GM12878 (cell line): ENCODE results near the gene AKR1B15. TPM values are rescaled to one million over a fixed set of nuclear protein-coding genes. Genes with fewer than 3 reads are reported as not detected.

ENCODE experiments used
- ATAC-seq: fragments of 200-7000 bp; cut with Tn5 transposase; 3 replicates; pipeline ENCODE4 v1.9.1; 2020; ENCODE audit warnings: mild to moderate bottlenecking, moderate library complexity
- BruUV-seq: library from RNA; stranded (reverse); fragments of 400-500 nt; replicated peaks from 2 replicates; lab custom pipeline; 2021; lab: Mats Ljungman, UMichigan
- CTCF ChIA-PET: fragments of 300-600 bp; sonication (Branson Sonifier 250); formaldehyde crosslinking; extraction: SDS; loops from one replicate; lab custom pipeline; 2021; ENCODE audit warnings: inconsistent platforms; lab: Yijun Ruan, JAX
- POLR2A ChIA-PET: fragments of 350-600 bp; formaldehyde crosslinking; extraction: SDS; loops from one replicate; lab custom pipeline; 2021; ENCODE audit warnings: inconsistent platforms; lab: Charles Lee
- RAD21 ChIA-PET: fragments of 300-600 bp; sonication (Branson Sonifier 250); formaldehyde crosslinking; loops from one replicate; lab custom pipeline; 2023; ENCODE audit warnings: antibody characterized with exemption; ENCODE audit not compliant: unreplicated experiment; lab: Charles Lee
- SMC1A ChIA-PET: fragments of 300-600 bp; sonication (Branson Sonifier 250); formaldehyde crosslinking; loops from one replicate; lab custom pipeline; 2023; ENCODE audit not compliant: unreplicated experiment, uncharacterized antibody; lab: Charles Lee
- DNase-seq: peaks from one replicate; pipeline ENCODE4 v3.0.0-alpha.2; 2011; ENCODE audit warnings: low read depth, low spot score
- FAIRE-seq: peaks from 3 replicates; lab custom pipeline; 2011; peaks lifted over from hg19 to GRCh38; lab: Jason Lieb, UNC
- H2AFZ ChIP-seq: 2 replicates; pipeline ENCODE4 v1.6.0; 2011; ENCODE audit warnings: low read depth, low read length, control low read depth; ENCODE audit not compliant: control insufficient read depth
- H3K27ac ChIP-seq: 2 replicates; pipeline ENCODE4 v1.5.1; 2011; ENCODE audit warnings: control low read depth; ENCODE audit not compliant: control insufficient read depth, insufficient read depth
- H3K27me3 ChIP-seq, 2 experiments: replicated peaks in 1 of 2; 2 replicates each; pipeline versions ENCODE4 v1.6.0 to v1.6.1; 2011; ENCODE audit warnings: low read length in 1 of 2; ENCODE audit not compliant: control insufficient read depth in 2 of 2, insufficient read depth in 2 of 2
- H3K36me3 ChIP-seq, 2 experiments: 2 replicates each; pipeline ENCODE4 v1.5.1; 2011; ENCODE audit warnings: low read length in 1 of 2; ENCODE audit not compliant: control insufficient read depth in 2 of 2, insufficient read depth in 2 of 2
- H3K4me1 ChIP-seq: 2 replicates; pipeline ENCODE4 v1.6.1; 2011; ENCODE audit warnings: mild to moderate bottlenecking, low read length, moderate library complexity, mixed read lengths; ENCODE audit not compliant: control insufficient read depth, insufficient read depth
- H3K4me2 ChIP-seq: 2 replicates; pipeline ENCODE4 v1.6.0; 2011; ENCODE audit warnings: control low read depth; ENCODE audit not compliant: control insufficient read depth, insufficient read depth
- H3K4me3 ChIP-seq: fragments of 200-600 bp; sonication (generic); 2 replicates; pipeline ENCODE4 v1.5.1; 2016
- H3K79me2 ChIP-seq: 2 replicates; pipeline ENCODE4 v1.6.0; 2011; ENCODE audit warnings: low read length; ENCODE audit not compliant: control insufficient read depth, insufficient read depth
- H3K9ac ChIP-seq: 2 replicates; pipeline ENCODE4 v1.8.0; 2011; ENCODE audit warnings: low read length, control low read depth, mixed read lengths; ENCODE audit not compliant: control insufficient read depth, insufficient read depth
- H3K9me3 ChIP-seq: replicated peaks from 3 replicates; pipeline ENCODE4 v1.5.1; 2011; ENCODE audit warnings: mild to moderate bottlenecking, low read length; ENCODE audit not compliant: control insufficient read depth, insufficient read depth
- H4K20me1 ChIP-seq: 2 replicates; pipeline ENCODE4 v1.6.0; 2011; ENCODE audit not compliant: control insufficient read depth, insufficient read depth
- BCL11A ChIP-seq: IDR thresholded peaks from 2 replicates; pipeline ENCODE4 v1.6.1; 2011; ENCODE audit warnings: low read depth, low read length
- CHD2 ChIP-seq: IDR thresholded peaks from 2 replicates; pipeline ENCODE4 v1.6.1; 2011; ENCODE audit warnings: low read depth, low read length, improper control_type of control experiment, borderline replicate concordance
- E2F4 ChIP-seq: IDR thresholded peaks from 2 replicates; pipeline ENCODE4 v1.6.1; 2012; ENCODE audit warnings: low read depth, low read length, improper control_type of control experiment
- HDAC6 ChIP-seq: fragments of 200-600 bp; sonication (generic); IDR thresholded peaks from one replicate; pipeline ENCODE4 v1.8.0; 2017; ENCODE audit warnings: antibody characterized with exemption; ENCODE audit not compliant: unreplicated experiment
- IRF3 ChIP-seq: fragments of 450-650 bp; IDR thresholded peaks from 2 replicates; pipeline ENCODE4 v1.6.1; 2014; ENCODE audit warnings: mild to moderate bottlenecking
- JUNB ChIP-seq: IDR thresholded peaks from 2 replicates; pipeline ENCODE4 v1.6.1; 2016; ENCODE audit warnings: antibody characterized with exemption, mild to moderate bottlenecking
- KAT2A ChIP-seq: conservative IDR thresholded peaks from 2 replicates; pipeline ENCODE4 v1.6.1; 2011; ENCODE audit warnings: low read depth, low read length; ENCODE audit not compliant: control insufficient read depth
- MLLT1 ChIP-seq: fragments of 450-650 bp; IDR thresholded peaks from 2 replicates; pipeline ENCODE4 v1.6.1; 2016; ENCODE audit warnings: mild to moderate bottlenecking
- MTA3 ChIP-seq: IDR thresholded peaks from 2 replicates; pipeline ENCODE4 v1.6.1; 2012; ENCODE audit warnings: low read length, inconsistent platforms, borderline replicate concordance
- NKRF ChIP-seq: fragments of 450-650 bp; conservative IDR thresholded peaks from 2 replicates; pipeline ENCODE4 v1.6.1; 2017; ENCODE audit warnings: mild to moderate bottlenecking, moderate library complexity
- RAD51 ChIP-seq: fragments of 450-650 bp; IDR thresholded peaks from 2 replicates; pipeline ENCODE4 v1.6.1; 2016; ENCODE audit warnings: moderate library complexity, mild to moderate bottlenecking, inconsistent platforms
- RB1 ChIP-seq: fragments of 450-650 bp; formaldehyde crosslinking; IDR thresholded peaks from 2 replicates; pipeline ENCODE4 v1.6.1; 2017; ENCODE audit warnings: mild to moderate bottlenecking, borderline replicate concordance
- RFX5 ChIP-seq: IDR thresholded peaks from 2 replicates; pipeline ENCODE4 v1.6.1; 2011; ENCODE audit warnings: low read depth, low read length, improper control_type of control experiment
- RUNX3 ChIP-seq: IDR thresholded peaks from 2 replicates; pipeline ENCODE4 v1.6.1; 2012; ENCODE audit warnings: low read length, inconsistent platforms
- SIN3A ChIP-seq: IDR thresholded peaks from 2 replicates; pipeline ENCODE4 v1.6.1; 2012; ENCODE audit warnings: low read depth, low read length, improper control_type of control experiment
- SIX5 ChIP-seq: IDR thresholded peaks from 2 replicates; pipeline ENCODE4 v1.6.1; 2011; ENCODE audit warnings: mild to moderate bottlenecking, low read depth, low read length, moderate library complexity; ENCODE audit not compliant: severe bottlenecking
- SKIL ChIP-seq: fragments of 450-650 bp; IDR thresholded peaks from 2 replicates; pipeline ENCODE4 v1.6.1; 2017; ENCODE audit warnings: mild to moderate bottlenecking, low read depth, inconsistent platforms; ENCODE audit not compliant: poor library complexity, severe bottlenecking
- WGBS: methylation state at CpG from one replicate; pipeline ENCODE4 v1.1.6; 2016; ENCODE audit warnings: low lambda C conversion rate; ENCODE audit not compliant: insufficient replicate concordance, insufficient coverage; ENCODE audit errors: missing lambda C conversion rate; 5-methylcytosine and 5-hydroxymethylcytosine counted together
- in situ Hi-C: fragments of 300-500 bp; cut with MboI; formaldehyde crosslinking; loops from 9 replicates; pipeline ENCODE4 v1.14.3; 2018; ENCODE audit warnings: mixed read lengths
- intact Hi-C: fragments of 100-400 bp; cut with micrococcal nuclease; formaldehyde crosslinking; loops from one replicate; pipeline ENCODE4 v1.14.2; 2022; ENCODE audit not compliant: unreplicated experiment
- polyA plus RNA-seq, 11 experiments: library from polyadenylated mRNA; depleted of rRNA in 4 of 11; unstranded in 6 of 11; stranded (reverse) in 5 of 11; fragments of >200 nt; fragmentation: Nextera tagmentation in 4 of 11; fragmentation: Illumina TruSeq in 1 of 11; extraction: Ambion mirVana in 4 of 11; extraction: Trizol in 1 of 11; gene quantifications; 1 replicate in 1 of 11; 2 replicates in 10 of 11; pipeline versions ENCODE4 v1.2.1 to v1.2.3, GENCODE V29; 2011 to 2016; ENCODE audit warnings: inconsistent platforms in 2 of 11, missing spikeins in 2 of 11, low read depth in 1 of 11
- total RNA-seq, 4 experiments: library from RNA; depleted of rRNA in 3 of 4; stranded (reverse); fragments of >200 nt in 3 of 4; fragmentation: Illumina TruSeq in 1 of 4; extraction: Trizol in 1 of 4; gene quantifications; 2 replicates each; pipeline versions ENCODE4 v1.2.1 to v1.2.3, GENCODE V29; 2013 to 2021

AKR1B15 gene
- total and polyA plus RNA-seq, 10 of the 15 experiments (the other 5 are each of a cell fraction or from before 2014, with no cell fraction given), result 0.06 TPM; not detected in 9

- Histone ChIP-seq H3K79me2 (no peaks in the 10 kb centered on the region), H2AFZ (no peak overlapping the region), H3K4me2 (no peak overlapping the region), H3K4me3 (no peak overlapping the region), H3K4me1 (peaks cover 6% of the 10 kb centered on the region), H4K20me1 (no peaks in the 10 kb centered on the region), H3K27ac (no peak overlapping the region), H3K36me3 (no peaks in the 10 kb centered on the region), H3K27me3 (no peaks in the 10 kb centered on the region), H3K9ac (no peak overlapping the region), H3K9me3 (no peaks in the 10 kb centered on the region; the same call in 2 of the 3 replicates)
- TF ChIP-seq SIX5 (no peak), BCL11A (no peak), RUNX3 (no peak), CHD2 (no peak), JUNB (no peak), MLLT1 (no peak), NKRF (no peak), RFX5 (no peak), E2F4 (no peak), KAT2A (no peak), SKIL (no peak), SIN3A (no peak), HDAC6 (no peak), MTA3 (no peak), IRF3 (no peak), RB1 (no peak), RAD51 (no peak)
- SMC1A ChIA-PET, result interaction anchor here (0.9 to 1.3 kb wide), 2 partner anchors 10 to 60 kb away, joined by 3 to 4 read pairs; partner anchors contain the start of gene AKR1B15
- WGBS, result 42% methylated on average over 5 of the region's 5 CpGs
- no peak for ATAC-seq
- CTCF ChIA-PET, result interaction anchor here (0.9 to 2.8 kb wide), 3 partner anchors 10 to 75 kb away, joined by 3 to 15 read pairs (median 4); partner anchors contain the start of gene AKR1B15
- intact Hi-C loops, result no loop called here
- no TSS peak for BruUV-seq
- in situ Hi-C loops, result no loop called here
- RAD21 ChIA-PET, result interaction anchor here (0.7 to 1.2 kb wide), 3 partner anchors 10 to 1501 kb away, joined by 3 read pairs; partner anchors contain the start of gene AKR1B15
- no peak for DNase-seq
- no peak for FAIRE-seq
- POLR2A ChIA-PET, result no interaction called here
Measured at GRCh38 chr7:134558370-134558769, 9.5 kb downstream of the AKR1B15 start.
